Lower leg skin (tissue), 3 donors: Measurements from ENCODE around the gene TRIM42.

Experiments used
- CTCF ChIP-seq, 3 donors: fragments of 450-650 bp; IDR thresholded peaks; one replicate each; pipeline ENCODE4 v1.5.1; 2016; ENCODE audit warnings: antibody characterized with exemption in 3 of 3, mild to moderate bottlenecking in 3 of 3, moderate library complexity in 2 of 3
- POLR2A ChIP-seq, 2 donors: fragments of 450-650 bp; IDR thresholded peaks; one replicate each; pipeline ENCODE4 v1.6.1; 2016 to 2017; ENCODE audit warnings: antibody characterized with exemption in 2 of 2, mild to moderate bottlenecking in 1 of 2, moderate library complexity in 1 of 2

DNA sequence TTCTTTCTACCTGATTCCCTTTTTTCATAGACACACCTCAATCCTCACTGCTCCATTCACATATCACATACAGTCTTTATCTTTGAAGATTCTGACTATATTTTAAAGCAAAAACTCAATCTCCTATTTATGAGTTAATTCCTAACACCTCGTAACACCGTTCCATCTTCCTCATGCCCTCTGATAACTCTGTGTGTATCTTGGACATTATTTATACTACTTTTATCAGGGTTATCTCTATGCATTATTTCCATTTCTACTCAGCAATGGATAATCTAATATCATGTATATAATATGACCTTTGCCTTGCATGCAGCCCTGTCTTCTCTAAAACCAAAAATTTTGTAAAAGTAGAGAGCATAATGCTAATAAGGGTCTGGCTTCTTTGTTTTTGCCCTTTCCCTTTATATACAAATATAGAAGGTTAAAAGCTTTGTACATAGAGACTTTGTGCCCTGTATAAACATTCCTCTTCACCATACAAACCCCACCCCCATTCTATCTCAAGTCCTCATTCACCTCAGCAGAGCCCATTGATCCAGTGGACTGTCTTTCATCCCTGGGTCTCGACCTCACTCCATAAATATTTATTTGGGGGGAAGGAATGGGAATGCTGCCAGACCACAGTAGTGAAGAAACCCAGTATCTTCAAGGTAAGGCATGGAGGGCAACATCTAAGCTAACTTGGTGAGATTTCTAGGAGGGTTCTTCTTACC, 21.8 kb downstream of the TRIM42 start:
- TF ChIP-seq CTCF (IDR thresholded peaks at IDR 0.05) (no peak), POLR2A (IDR thresholded peaks at IDR 0.05) (no peak)
